ENCODE results near the gene ELL3. TPM values are rescaled to one million over a fixed set of nuclear protein-coding genes. Genes with fewer than 3 reads are reported as not detected.

Gene ELL3
- total RNA-seq, 3 donors from 2014 or later, result 0.46 to 1.0 (median 0.63) TPM

DNA sequence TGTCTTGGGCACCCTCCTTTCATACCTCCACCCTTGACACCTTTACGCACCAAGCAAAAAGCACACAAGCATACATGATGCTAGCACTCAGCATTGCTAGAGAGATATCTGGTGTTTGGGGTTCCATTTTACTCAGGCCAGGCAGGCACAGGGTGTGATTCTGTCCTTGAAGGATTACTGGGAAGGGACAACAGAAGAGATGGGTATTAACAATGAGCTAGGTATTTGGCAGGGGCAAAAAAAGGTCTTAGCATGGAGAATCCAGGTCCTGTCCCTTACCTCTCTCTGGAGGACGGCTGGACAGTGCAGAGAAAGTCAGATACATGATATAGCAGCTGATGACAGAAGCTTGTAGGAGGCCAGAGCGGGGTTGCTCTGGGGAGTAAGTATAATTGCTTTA lies 19.8 kb upstream of the ELL3 start:
- no peaks in the 10 kb centered on the region for H3K9me3 Mint-ChIP-seq
- peaks cover 61% of the 10 kb centered on the region for H3K4me1 Mint-ChIP-seq (ENCODE audit: low read depth)
- no peaks in the 10 kb centered on the region for H3K27me3 Mint-ChIP-seq (ENCODE audit: low read depth)
- peaks cover 56% of the 10 kb centered on the region for H3K36me3 Mint-ChIP-seq (ENCODE audit: insufficient read depth)
- H3K4me3 Mint-ChIP-seq, result no peak overlapping the region
- ATAC-seq, result no peak
- no peak for DNase-seq

DNA sequence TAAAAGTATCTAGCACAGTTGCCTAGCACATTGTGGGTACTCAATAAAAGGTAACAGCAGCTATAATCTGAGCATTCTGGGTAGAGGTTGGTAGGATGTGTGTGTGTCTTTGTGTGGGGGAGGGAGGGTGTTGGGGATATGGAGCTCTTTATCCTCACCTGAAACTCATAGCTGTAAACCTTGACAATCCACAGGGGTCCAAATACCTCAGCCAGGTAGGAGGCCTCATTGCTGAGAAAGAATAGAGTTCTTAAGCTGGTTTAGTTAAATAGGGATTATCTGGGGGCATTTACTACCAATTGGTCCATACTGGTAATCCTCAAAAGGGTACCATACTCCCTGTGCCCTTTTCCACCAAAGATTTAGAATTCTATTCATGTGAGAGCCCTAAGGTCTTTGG lies 19.2 kb upstream of the ELL3 start:
- H3K4me1 Mint-ChIP-seq (ENCODE audit: low read depth), result peaks cover 59% of the 10 kb centered on the region
- no peak for DNase-seq
- no peaks in the 10 kb centered on the region for H3K9me3 Mint-ChIP-seq
- H3K27me3 Mint-ChIP-seq (ENCODE audit: low read depth), result no peaks in the 10 kb centered on the region
- H3K36me3 Mint-ChIP-seq (ENCODE audit: insufficient read depth), result peaks cover 51% of the 10 kb centered on the region
- no peak for ATAC-seq
- H3K4me3 Mint-ChIP-seq, result no peak overlapping the region

DNA sequence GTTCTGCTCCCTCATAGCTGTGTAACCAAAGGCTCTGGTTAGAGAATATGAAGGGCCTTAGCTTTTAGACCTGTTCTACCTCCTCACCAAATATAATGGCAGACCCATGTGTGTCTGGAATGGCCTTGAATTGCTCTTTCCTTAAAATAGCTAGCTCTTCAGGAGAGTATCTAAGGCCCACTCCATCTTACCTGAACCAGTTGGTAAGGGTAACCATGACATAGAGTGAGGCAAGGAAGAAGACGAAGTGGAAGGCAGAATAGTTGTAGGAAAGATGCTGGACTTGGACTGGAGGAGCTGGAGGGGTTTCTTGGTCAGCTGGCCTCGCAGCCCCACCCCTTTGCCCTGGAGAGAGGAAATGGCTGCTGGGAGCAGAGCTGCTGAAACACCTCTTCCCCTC lies 18.4 kb upstream of the ELL3 start:
- peaks cover 57% of the 10 kb centered on the region for H3K4me1 Mint-ChIP-seq (ENCODE audit: low read depth)
- no peaks in the 10 kb centered on the region for H3K9me3 Mint-ChIP-seq
- peaks cover 45% of the 10 kb centered on the region for H3K36me3 Mint-ChIP-seq (ENCODE audit: insufficient read depth)
- H3K27me3 Mint-ChIP-seq (ENCODE audit: low read depth), result no peaks in the 10 kb centered on the region
- DNase-seq (no peak), ATAC-seq (no peak)
- no peak overlapping the region for H3K4me3 Mint-ChIP-seq

DNA sequence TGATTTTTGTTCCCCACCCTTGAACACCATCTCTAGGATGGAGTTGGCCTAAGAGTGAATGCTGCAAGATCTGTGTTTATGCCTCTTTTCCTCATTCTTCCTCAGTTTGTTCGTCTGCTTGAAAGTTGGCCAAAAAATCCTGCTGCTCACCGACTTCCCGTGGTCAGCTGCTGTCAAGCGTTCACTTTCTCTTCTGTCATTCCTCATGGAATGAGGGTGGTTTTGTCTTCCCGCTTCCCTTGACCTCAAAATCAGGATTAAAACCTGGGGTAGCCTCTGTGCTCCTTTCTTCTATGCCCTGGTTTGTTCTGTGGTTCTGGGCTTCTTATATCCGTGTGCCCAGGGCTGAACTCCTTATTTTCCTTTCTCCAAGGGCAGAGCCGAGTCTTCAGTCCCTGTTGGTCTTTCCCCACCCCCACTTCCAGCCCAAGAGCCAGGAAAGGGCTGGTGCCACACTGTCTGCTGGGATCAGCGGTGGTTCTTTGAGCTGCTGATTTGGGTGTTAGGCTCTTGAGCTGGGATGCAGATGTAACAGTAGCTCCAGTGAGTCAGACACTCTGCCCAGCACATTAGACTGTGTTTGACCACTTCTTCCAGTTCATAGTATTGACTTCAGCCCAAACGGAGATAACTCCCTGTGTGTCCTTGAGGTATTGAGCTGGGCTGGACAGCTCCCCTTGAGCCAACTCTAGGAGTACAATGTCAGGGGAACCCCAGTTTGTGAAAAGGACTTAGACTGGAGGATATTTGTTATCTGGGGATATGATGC lies 17.7 kb upstream of the ELL3 start:
- Mint-ChIP-seq H3K4me3 (peak overlapping the region; percentile 98), H3K27me3 (ENCODE audit: low read depth) (no peaks in the 10 kb centered on the region), H3K36me3 (ENCODE audit: insufficient read depth) (peaks cover 41% of the 10 kb centered on the region), H3K4me1 (ENCODE audit: low read depth) (peaks cover 50% of the 10 kb centered on the region), H3K9me3 (no peaks in the 10 kb centered on the region)
- DNase-seq (no peak), ATAC-seq (no peak)

DNA sequence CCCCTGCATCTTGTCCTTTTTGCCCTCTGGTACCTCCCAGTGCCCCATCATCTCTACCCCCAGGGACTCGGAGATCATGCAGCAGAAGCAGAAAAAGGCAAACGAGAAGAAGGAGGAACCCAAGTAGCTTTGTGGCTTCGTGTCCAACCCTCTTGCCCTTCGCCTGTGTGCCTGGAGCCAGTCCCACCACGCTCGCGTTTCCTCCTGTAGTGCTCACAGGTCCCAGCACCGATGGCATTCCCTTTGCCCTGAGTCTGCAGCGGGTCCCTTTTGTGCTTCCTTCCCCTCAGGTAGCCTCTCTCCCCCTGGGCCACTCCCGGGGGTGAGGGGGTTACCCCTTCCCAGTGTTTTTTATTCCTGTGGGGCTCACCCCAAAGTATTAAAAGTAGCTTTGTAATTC lies 16.9 kb upstream of the ELL3 start:
- DNase-seq, result no peak
- no peaks in the 10 kb centered on the region for H3K27me3 Mint-ChIP-seq (ENCODE audit: low read depth)
- no peak for ATAC-seq
- no peaks in the 10 kb centered on the region for H3K9me3 Mint-ChIP-seq
- H3K36me3 Mint-ChIP-seq (ENCODE audit: insufficient read depth), result peaks cover 35% of the 10 kb centered on the region
- peaks cover 45% of the 10 kb centered on the region for H3K4me1 Mint-ChIP-seq (ENCODE audit: low read depth)
- H3K4me3 Mint-ChIP-seq, result peak overlapping the region; percentile 98

DNA sequence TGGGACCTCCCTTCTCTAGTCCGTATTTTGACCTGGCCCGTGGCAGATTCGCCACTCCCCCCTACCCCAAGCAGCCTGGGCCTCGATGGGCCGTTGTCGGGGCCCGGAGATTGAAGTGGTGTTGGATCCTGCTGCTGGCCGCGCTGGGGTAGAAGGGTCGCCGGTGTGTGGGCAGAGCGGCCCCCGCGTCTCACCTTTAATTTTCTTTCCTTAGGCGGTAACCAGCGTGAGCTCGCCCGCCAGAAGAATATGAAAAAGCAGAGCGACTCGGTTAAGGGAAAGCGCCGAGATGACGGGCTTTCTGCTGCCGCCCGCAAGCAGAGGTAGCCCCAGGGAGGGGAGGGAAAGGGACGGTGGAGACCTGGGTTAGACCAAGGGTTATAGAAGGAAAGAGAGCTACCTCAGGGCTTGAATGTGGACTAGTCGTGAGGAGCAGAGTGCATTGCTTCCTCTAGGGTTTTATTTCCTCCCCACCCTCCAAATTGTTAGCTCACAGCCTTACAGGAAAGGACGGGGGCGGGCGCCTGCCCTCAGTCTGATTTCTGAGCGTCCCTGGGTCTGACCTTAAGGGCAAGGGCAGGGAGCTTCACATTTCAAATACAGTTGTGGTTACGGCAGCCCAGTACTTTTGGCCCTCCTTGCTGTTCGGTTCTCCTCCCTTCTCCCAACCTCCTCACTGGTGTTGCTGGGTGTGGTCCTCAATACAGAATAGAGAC lies 16.2 kb upstream of the ELL3 start:
- H3K36me3 Mint-ChIP-seq (ENCODE audit: insufficient read depth), result peaks cover 31% of the 10 kb centered on the region

DNA sequence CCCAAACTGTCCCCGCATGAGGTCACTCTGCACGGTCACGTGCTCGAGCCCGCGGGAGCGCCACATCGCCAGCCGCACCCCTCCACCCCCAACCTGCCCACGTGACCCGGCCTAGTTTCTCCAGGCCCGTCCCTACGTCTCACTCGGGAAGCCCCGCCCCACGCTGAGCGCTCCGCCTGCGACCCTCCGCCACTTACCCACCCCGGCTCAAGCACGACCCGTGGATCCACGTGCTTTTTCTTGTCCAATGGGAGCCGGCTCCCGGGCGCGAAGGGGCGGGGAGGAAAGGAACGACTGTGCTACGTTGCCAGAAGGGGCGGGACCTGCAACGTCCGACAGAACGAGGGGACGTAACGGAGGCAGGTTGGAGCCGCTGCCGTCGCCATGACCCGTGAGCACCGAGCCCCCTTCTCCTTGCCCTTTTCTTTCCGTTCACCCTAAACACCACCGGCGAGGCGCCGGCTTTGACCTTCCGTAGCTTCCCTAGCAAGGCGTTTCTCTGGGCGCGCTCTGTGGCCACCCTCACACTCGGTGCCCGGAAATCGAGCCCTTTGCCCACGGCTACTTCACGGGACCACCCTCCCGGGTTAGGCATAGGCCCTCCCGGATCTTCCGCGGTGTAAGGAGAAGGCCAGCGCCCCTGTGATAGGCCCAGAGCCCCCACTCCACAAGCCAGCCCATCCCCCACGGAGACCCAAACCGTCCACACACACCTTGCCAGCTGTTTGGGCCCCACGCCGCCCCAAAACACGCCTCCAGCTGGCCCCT lies 15.4 kb upstream of the ELL3 start, which contains the start of gene SERF2:
SERF2 (plus strand) TSS at position 328 of the 768 bp plus-strand sequence; CDS start at position 385, 57 bp downstream.
- no peaks in the 10 kb centered on the region for H3K9me3 Mint-ChIP-seq
- DNase-seq (peak; percentile 99), ATAC-seq (peak; percentile 96 to 97)
- peaks cover 40% of the 10 kb centered on the region for H3K4me1 Mint-ChIP-seq (ENCODE audit: low read depth)
- peaks cover 31% of the 10 kb centered on the region for H3K36me3 Mint-ChIP-seq (ENCODE audit: insufficient read depth)
- peak within 1 kb of the TSS; percentile 98 for H3K4me3 Mint-ChIP-seq
- H3K27me3 Mint-ChIP-seq (ENCODE audit: low read depth), result no peaks in the 10 kb centered on the region

More for the DNA sequence above, 16.2 kb upstream of the ELL3 start:
- peak; percentile 34 for DNase-seq
- ATAC-seq, result no peak
- Mint-ChIP-seq H3K4me3 (peak overlapping the region; percentile 98), H3K27me3 (ENCODE audit: low read depth) (no peaks in the 10 kb centered on the region), H3K9me3 (no peaks in the 10 kb centered on the region), H3K4me1 (ENCODE audit: low read depth) (peaks cover 40% of the 10 kb centered on the region)

DNA sequence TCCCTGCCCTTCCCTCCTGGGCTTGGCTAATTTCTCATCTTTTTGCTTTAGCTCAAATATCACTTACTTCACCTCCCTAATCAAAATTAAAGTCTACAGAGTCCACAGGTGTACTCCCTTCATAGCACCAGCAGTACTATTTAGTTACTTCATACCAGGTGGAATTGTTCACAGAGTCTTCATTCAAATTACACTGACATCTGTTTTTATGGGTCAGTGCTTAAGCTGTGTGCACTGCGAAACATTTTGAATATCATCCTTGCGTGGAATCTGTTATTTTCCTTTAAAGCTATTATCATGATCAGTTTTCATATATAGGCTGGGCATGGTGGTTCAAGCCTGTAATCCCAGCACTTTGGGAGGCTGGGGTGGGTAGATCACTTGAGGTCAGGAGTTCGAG lies 12.6 kb upstream of the ELL3 start:
- Mint-ChIP-seq H3K4me3 (no peak overlapping the region), H3K27me3 (ENCODE audit: low read depth) (no peaks in the 10 kb centered on the region), H3K36me3 (ENCODE audit: insufficient read depth) (peaks cover 10% of the 10 kb centered on the region), H3K4me1 (ENCODE audit: low read depth) (peaks cover 19% of the 10 kb centered on the region), H3K9me3 (no peaks in the 10 kb centered on the region)
- no peak for ATAC-seq
- no peak for DNase-seq

DNA sequence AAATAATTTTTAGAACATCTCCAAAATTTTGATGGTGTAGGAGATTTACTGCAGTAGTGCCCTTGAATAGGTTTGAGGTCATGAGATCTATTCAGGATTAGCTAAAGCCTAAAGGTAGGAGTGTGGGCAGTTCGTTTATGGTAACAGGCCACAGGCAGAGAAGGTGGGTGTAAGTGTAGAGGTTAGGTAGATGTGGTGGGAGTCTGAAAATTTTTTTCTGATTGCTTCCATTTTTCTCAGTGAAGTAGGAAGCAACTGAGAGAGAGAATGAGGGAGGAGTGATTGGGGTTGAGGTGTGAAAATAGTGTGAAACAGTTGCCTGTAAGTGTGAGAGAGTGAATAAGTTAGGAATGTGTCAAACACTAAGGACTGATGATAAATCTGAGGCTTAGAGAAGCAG lies 2.2 kb upstream of the ELL3 start:
- Mint-ChIP-seq H3K9me3 (no peaks in the 10 kb centered on the region), H3K4me3 (peak overlapping the region; percentile 2), H3K4me1 (ENCODE audit: low read depth) (peaks cover 23% of the 10 kb centered on the region), H3K27me3 (ENCODE audit: low read depth) (no peaks in the 10 kb centered on the region), H3K36me3 (ENCODE audit: insufficient read depth) (no peaks in the 10 kb centered on the region)
- no peak for DNase-seq
- no peak for ATAC-seq

DNA sequence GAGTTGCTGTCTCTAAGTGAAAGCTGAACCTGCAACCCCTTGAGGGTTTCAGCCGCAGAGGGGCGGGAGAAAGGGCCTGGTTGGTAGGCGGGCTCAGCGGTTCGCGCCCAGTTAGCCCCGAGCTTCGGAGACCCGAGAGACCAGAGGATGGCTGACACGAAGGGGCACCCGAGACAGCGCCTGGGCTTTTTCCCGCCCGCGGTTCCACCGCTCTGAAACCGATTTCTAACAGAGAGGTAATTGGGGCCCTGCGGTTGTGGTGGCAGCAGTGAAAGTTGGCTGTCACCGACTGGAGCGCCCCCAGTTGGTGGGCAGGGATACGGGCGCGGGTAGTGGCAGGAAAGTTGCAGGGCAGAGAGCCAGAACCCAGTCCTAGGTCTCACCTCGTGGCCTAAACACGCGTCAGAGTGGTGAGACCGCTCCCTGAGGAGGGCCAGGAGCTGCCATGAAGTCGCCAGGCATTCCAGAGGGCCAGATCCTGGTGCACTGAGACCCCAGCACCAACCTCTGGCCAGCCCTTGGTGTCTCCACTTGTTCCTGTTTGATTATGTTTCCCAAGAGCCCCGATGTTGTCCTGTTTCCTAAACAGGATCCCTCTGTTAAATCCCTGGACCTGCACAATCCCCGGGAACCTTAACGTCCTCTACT lies 625 bp upstream of the ELL3 start:
- Mint-ChIP-seq H3K4me3 (peak overlapping the region; percentile 86), H3K4me1 (ENCODE audit: low read depth) (peaks cover 23% of the 10 kb centered on the region), H3K27me3 (ENCODE audit: low read depth) (no peaks in the 10 kb centered on the region), H3K9me3 (no peaks in the 10 kb centered on the region), H3K36me3 (ENCODE audit: insufficient read depth) (peaks cover 7% of the 10 kb centered on the region)
- DNase-seq, result peak; percentile 76
- ATAC-seq, result peak; percentile 83 to 91

DNA sequence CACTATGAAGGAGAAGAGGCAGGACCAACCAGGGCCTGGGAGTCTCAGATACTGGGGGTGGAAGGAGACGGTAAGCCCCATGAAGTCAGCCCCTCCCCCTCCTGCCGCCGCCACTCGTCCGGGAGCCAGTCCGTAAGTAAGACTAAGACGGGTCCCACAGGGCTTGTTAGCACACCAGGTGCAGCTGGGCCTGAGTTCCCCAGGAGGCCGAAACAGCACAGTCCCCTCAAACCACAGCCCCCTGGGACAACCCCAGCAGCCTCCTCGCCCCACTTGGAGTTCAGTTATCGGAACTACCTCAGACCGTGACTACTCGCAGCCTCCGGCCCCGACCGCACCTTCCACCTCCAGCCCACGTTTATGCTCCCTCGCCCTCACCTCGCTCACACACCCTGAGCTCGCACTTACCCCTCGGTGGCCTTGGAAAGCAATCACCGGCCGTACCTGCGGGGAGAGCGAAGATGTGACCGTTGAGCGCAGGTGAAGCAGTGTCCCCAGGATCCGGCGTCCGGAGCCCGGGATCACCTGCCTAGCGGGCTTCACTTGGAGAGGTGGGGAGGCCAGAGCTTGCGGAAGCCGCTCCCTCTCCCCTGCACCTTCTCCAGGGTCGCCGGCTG lies 557 bp downstream of the ELL3 start:
- Mint-ChIP-seq H3K9me3 (no peaks in the 10 kb centered on the region), H3K4me3 (peak overlapping the region; percentile 86), H3K4me1 (ENCODE audit: low read depth) (peaks cover 23% of the 10 kb centered on the region), H3K27me3 (ENCODE audit: low read depth) (no peaks in the 10 kb centered on the region), H3K36me3 (ENCODE audit: insufficient read depth) (peaks cover 13% of the 10 kb centered on the region)
- peak; percentile 17 for DNase-seq
- ATAC-seq, result peak in 1 of 2 donors; percentile 2

DNA sequence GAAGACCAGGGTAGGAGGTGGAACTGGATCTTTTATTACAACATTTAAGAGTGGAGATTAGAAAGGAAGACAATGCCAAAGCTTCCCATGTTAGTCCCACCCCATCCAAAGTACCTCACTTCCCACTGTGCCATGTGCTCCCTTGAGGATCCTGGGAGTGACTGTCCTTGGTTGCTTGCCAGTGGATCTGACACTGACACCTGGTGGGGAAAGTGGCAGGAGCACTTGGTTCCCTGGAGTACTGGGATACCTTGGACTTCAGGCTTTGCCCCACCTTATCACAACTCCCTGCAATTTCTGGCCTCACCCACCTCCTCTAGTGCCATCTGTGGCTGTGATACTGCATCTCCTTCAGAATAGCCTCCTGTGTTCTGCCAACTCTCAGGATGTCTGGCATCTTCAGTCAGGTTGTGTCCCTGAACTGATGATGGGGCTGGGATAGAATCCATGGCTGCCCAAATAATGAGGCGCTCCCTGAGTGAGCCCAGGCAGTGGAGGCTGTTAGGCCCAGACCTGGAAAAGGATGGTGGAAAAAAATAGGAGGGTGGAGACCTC lies 1.3 kb downstream of the ELL3 start:
- no peak for DNase-seq
- Mint-ChIP-seq H3K27me3 (ENCODE audit: low read depth) (no peaks in the 10 kb centered on the region), H3K9me3 (no peaks in the 10 kb centered on the region), H3K4me3 (no peak overlapping the region), H3K4me1 (ENCODE audit: low read depth) (peaks cover 23% of the 10 kb centered on the region), H3K36me3 (ENCODE audit: insufficient read depth) (peaks cover 19% of the 10 kb centered on the region)
- no peak for ATAC-seq

DNA sequence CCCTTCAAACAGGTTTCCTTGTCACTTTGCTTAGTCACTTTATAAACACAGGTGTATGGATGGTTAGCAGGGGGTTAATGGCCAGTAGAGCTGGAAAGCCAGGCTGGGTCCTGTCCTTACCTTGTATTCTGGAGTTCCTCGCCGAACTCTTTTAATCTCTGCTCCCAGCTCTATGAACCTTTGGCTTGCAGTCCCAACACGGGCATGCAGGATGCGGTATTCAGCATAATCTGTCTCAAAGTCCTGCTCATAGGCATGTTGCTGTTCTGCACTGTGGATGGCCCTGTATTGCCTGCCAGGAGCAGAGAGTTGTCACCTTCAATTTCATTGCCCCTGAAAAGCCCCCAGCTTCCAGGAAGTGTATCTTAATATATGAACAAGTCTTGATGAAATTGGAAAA lies 2.7 kb downstream of the ELL3 start:
- Mint-ChIP-seq H3K27me3 (ENCODE audit: low read depth) (no peaks in the 10 kb centered on the region), H3K9me3 (no peaks in the 10 kb centered on the region), H3K4me3 (no peak overlapping the region), H3K36me3 (ENCODE audit: insufficient read depth) (peaks cover 31% of the 10 kb centered on the region), H3K4me1 (ENCODE audit: low read depth) (peaks cover 22% of the 10 kb centered on the region)
- DNase-seq (no peak), ATAC-seq (no peak)

Measured in activated T-cell treated with anti-CD3 and anti-CD28 coated beads, Interleukin-2, amount 50 U/mL, for 4 hours (primary cell).